NB4 (cell line): ENCODE measurements around the gene P2RY10.
"Not testable (repeated sequence)": the region's sequence is repeated elsewhere in the genome, so short reads cannot be mapped to it uniquely, and the experiment has no call there.

ENCODE experiments used
- DNase-seq: peaks from one replicate; pipeline ENCODE4 v3.0.0; 2010; ENCODE audit warnings: low read depth
- H3K4me3 ChIP-seq: one replicate; pipeline ENCODE4 v1.5.1; 2011; ENCODE audit warnings: mild to moderate bottlenecking, low read depth, low read length, moderate library complexity
- MYC ChIP-seq: IDR thresholded peaks from 2 replicates; pipeline ENCODE4 v1.6.1; 2011; ENCODE audit warnings: low read depth, low read length
- POLR2A ChIP-seq: IDR thresholded peaks from 2 replicates; pipeline ENCODE4 v1.6.1; 2011; ENCODE audit warnings: mild to moderate bottlenecking; ENCODE audit not compliant: insufficient read length; ENCODE audit errors: extremely low read depth
- TF ChIP-seq, protein P1 (sequence below): IDR thresholded peaks from 2 replicates; pipeline ENCODE4 v1.6.1; 2011; ENCODE audit warnings: low read depth, low read length
- TF ChIP-seq, protein P2 (sequence below): IDR thresholded peaks from one replicate; pipeline ENCODE4 v1.5.1; 2012; ENCODE audit warnings: low read depth, low read length

The P2RY10 gene

GRCh38 chrX:78958419-78959116 lies 13.4 kb downstream of the P2RY10 start:
- H3K4me3 ChIP-seq: no peak overlapping the region
- no peak for DNase-seq
- TF ChIP-seq, protein P1, sequence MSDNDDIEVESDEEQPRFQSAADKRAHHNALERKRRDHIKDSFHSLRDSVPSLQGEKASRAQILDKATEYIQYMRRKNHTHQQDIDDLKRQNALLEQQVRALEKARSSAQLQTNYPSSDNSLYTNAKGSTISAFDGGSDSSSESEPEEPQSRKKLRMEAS: no peak
- TF ChIP-seq POLR2A (no peak), MYC (no peak)
- TF ChIP-seq, protein P2, sequence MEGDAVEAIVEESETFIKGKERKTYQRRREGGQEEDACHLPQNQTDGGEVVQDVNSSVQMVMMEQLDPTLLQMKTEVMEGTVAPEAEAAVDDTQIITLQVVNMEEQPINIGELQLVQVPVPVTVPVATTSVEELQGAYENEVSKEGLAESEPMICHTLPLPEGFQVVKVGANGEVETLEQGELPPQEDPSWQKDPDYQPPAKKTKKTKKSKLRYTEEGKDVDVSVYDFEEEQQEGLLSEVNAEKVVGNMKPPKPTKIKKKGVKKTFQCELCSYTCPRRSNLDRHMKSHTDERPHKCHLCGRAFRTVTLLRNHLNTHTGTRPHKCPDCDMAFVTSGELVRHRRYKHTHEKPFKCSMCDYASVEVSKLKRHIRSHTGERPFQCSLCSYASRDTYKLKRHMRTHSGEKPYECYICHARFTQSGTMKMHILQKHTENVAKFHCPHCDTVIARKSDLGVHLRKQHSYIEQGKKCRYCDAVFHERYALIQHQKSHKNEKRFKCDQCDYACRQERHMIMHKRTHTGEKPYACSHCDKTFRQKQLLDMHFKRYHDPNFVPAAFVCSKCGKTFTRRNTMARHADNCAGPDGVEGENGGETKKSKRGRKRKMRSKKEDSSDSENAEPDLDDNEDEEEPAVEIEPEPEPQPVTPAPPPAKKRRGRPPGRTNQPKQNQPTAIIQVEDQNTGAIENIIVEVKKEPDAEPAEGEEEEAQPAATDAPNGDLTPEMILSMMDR: no peak

DNA sequence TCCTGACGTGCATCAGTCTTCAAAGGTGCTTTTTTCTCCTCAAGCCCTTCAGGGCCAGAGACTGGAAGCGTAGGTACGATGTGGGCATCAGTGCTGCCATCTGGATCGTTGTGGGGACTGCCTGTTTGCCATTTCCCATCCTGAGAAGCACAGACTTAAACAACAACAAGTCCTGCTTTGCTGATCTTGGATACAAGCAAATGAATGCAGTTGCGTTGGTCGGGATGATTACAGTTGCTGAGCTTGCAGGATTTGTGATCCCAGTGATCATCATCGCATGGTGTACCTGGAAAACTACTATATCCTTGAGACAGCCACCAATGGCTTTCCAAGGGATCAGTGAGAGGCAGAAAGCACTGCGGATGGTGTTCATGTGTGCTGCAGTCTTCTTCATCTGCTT lies 15.7 kb downstream of the P2RY10 start:
- DNase-seq: no peak
- H3K4me3 ChIP-seq: no peak overlapping the region
- TF ChIP-seq MYC (no peak), POLR2A (no peak)
- TF ChIP-seq, protein P2: no peak
- TF ChIP-seq, protein P1: no peak

DNA sequence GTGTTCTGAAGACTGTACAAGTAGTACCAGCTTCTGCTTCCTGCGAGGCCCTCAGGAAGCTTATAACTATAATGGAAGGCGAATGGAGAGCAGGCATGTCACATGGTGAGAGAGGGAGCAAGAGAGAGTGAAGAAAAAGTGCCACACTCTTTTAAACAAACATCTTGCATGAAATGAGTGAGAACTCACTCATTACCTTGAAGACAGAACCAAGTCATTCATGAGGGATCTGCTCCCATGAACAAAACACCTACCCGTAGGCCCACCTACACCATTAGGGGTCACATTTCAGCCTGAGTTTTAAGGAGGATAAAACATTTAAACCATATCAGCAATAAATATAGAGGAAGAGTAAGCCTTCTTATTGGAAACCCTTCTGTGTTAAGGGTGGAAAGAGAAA lies 19.4 kb downstream of the P2RY10 start:
- no peak overlapping the region for H3K4me3 ChIP-seq
- no peak for DNase-seq
- TF ChIP-seq, protein P1: no peak

GRCh38 chrX:78979789-78980464 lies 34.7 kb downstream of the P2RY10 start:
- no peak for DNase-seq
- no peak for TF ChIP-seq MYC
- TF ChIP-seq, protein P1: no peak
- no peak for TF ChIP-seq POLR2A
- TF ChIP-seq, protein P2: no peak
- no peak overlapping the region for H3K4me3 ChIP-seq

GRCh38 chrX:78989349-78989748 lies 44.2 kb downstream of the P2RY10 start:
- no peak overlapping the region for H3K4me3 ChIP-seq
- no peak for TF ChIP-seq MYC
- TF ChIP-seq, protein P2: no peak
- TF ChIP-seq, protein P1: no peak
- TF ChIP-seq POLR2A: no peak
- no peak for DNase-seq

DNA sequence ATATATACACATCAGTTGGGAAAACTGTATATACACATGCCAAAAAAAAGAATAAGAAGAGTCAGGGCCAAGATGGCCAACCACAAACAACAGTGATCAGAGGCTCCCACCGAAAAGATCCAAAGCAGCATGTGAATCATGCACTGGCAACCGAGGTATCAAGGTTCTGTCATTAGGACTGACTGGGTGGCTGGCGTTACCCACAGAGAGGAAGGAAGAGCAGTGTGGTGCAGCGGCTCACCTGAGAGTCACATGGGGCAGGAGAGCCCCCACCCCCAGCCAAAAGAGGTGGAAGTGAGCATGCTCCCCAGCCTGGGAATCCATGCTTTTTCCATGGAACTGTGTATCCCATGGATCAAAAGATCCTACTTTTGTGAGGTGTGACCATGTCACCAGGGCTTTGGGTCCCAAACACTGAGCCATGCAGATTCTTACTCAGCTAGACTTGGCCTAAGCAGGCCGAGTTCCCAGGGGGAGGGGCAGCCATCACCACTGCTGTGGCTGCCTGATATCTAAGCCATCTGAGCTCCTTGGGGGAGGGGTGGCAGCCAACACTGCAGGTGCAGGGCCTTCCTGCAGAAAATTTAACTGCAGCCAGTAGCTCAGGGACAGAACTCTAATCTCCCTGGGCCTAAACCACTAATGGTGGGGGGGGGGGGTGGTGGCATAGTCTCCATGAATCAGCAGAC lies 52.8 kb downstream of the P2RY10 start:
- no peak for DNase-seq
- no peak overlapping the region for H3K4me3 ChIP-seq
- TF ChIP-seq MYC (no peak), POLR2A (no peak)
- TF ChIP-seq, protein P2: no peak
- TF ChIP-seq, protein P1: no peak

GRCh38 chrX:79007540-79007939 lies 62.3 kb downstream of the P2RY10 start:
- DNase-seq, H3K4me3 ChIP-seq: not testable (repeated sequence)
